ENCODE results near the gene MRPL36.

The MRPL36 gene

DNA sequence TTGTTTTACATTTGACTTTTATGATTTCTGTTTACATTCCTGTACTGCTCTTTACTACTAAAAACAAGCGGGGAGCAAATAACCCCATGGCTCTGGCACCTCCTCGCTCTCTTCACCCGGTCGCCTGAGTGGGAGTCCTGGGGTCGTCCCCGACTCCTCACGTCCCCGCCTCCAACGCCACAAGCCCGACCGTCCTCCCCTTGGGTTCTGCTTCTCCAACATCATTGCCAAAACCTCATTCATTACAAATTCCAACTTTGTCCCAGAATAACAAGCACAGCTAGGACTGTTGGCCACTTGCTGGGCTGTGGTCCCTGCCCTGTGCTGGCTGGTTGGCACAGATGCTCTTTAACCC lies 35.1 kb downstream of the MRPL36 start:
- no peak for DNase-seq (ENCODE audit: low spot score)

DNA sequence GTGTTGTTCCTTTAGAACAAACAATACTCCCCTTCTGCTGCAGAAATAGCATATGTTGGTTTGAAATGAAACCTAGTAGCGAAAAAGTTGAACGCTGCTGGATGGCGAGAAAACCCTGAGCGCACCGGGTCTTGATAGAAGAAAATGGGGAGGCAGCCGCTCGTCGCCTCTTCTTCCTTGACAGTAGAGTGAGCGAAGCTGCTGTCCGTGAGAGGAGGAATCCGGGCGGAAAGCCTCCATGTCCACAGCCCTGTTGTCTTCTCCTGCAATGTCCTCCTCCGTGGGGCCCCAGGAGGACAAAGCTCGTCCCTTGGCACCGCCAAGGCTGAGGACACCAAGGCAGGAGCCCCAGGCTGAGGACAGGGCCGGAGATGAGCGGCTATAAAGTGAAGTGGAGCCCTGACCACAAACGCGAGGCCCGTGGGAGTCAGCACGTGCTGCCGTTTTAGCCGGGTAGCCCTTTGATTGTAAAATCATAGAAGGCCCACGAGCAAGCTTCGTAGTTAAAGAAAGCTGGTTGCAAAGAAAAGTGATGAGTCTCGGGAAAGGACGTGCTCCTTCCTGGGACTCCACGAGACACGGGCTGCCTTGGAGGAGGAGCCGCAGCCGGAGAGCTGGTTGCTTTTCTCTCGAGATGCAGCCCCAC lies 35.6 kb downstream of the MRPL36 start:
- DNase-seq (ENCODE audit: low spot score), result no peak

DNA sequence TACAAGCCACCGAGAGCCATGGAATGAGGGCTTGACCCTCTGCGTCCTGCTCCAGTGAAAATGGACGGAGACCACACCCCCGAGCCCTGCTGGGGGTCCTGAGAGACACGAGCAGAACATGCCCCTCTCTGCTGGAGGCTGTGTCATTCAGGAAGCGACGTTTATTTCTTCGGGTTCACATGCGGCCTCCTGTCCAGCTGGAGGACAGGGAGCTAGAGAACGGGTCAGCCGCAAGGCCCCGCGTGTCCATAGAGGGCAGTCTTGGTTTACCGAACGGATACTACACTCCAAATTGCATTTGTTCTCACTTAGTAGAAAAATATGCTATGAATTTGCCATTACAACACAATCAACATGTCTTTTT lies 36.1 kb downstream of the MRPL36 start:
- DNase-seq (ENCODE audit: low spot score), result peak; percentile 16

DNA sequence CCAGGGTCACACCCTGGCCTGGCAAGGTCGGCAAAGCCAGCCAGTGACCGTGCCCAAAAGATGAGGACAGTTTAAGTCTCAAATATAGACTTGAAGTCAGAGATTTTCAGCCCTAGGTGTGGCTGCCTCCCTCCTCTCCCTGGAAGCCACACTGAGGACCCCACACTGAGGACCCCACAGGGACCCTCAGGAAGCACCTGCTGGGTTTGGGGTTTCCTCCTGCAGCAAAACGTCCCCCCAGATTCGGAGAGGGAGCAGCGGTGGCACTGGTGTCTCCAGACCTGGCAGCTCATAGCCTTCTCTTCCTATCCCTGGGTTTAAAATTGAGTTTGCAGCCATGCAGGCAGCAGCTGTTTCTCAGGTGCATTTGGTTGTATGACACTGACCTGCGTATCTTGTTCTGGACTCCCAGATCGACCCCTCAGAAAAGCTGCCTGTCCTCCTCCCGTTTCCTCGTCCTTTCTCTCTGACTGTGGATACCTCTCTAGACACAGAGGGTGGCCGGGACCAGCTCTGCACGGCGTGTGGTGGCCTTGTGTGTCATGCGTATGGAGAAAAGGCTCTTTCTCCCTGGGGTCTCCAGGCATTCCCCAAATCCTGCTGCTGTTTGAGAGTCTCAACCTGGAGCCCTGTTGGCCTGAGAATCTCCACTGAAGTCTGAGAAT lies 36.6 kb downstream of the MRPL36 start:
- no peak for DNase-seq (ENCODE audit: low spot score)

DNA sequence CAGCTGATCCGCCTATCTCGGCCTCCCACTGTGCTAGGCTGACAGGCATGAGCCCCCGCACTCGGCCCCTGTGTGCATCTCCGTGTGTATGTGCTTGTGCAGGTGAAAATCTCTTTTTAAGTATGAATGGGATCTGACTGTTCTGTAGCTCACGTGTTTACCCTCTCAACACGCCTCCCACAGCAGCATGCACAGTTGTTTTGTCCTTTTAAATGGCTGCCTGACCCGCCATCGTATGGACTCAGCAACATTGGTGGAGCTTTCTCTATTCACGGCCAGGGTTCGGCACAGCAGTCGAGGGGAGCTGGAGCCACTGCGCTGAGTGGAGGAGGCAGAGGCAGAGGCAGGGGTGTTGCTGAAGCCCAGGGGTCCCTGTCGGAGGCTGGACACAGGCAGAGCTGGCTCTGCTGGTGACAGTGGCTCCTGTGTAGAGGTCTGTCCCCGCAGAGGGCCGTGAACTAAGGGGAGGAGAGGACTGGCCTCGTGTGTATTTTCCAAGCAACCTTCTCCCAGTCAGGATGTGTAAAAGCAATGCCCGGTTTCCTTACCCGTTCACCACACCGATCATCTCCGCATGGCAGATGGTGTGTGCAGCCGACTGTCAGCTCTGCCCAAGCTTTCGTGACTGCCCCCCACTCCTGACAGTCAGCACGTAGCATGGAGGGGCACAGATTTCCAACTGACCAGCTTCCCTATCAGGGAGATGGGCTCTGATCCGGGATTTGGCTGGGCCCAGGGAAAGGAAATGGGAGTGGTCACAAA lies 37.3 kb downstream of the MRPL36 start:
- no peak for DNase-seq (ENCODE audit: low spot score)

DNA sequence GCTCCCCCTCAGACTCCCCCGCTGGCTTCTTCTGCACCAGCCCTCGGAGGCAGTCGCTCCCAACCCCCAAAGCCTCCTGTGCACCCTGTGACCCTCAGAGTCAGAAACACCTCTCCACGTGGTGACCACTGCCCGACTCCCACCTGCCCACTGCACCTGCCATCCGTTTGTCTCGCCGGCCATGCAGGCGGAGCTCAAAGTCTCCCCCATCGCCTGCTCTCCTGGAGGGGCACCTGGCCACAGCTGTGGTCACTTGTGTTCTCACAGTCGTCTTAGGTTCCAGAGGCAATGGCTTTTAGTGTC lies 38.2 kb downstream of the MRPL36 start:
- DNase-seq (ENCODE audit: low spot score), result no peak

DNA sequence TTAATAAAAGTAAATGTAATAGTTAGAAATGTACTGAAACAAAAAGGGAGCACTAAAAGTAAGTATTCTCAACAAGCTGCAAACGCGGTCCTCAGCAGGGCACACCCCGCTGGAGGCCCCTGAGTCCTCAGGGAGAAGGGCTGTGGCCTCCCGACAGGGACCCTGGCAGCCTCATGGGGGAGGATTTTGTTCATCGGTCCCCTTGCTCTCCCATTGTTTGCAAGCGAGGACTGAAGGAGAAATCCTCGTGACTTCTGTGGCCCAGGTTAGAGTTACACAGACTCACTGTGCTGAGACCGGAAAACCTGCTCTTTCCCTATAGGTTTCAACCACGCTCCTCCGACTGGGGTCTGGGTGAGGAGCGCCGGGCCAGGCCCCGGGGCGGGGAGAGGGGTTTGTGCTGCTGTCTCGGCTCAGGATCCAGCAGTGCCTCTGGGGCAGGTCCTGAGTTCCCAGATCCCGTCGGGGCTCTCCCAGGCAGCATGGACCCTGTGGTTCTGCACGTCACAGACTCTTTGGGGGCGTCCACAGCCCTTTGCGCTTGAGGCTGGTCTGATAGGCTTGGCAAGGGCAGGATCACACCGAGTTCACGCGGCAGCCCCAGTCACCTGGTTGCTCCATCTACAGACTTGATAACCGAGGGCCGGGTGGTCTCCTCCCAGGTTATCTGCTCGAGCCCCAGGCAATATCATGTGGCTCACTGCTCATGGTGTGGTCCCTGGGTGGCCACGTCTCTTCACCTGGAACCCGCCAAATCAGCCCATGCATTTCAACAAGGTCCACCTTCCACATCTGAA lies 38.8 kb downstream of the MRPL36 start:
- DNase-seq (ENCODE audit: low spot score), result no peak

DNA sequence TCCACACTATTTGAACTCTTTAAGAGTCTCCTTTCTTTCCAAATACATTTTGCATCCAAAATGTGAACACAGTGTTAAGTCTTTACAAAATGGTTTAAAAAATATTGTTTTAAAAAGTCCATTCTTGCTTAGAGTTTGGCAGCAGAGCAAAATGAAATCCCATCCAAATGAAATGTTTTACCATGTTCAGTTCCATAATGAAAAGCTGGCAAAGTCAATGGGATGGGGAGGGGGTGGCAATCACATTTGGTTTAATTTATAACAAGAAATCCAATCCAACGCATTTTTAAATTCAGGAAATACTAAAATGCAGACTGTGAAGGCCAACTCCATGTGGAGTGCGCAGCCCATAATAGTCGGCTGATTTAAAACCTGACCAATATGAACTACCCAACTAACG lies 39.4 kb downstream of the MRPL36 start:
- no peak for DNase-seq (ENCODE audit: low spot score)

DNA sequence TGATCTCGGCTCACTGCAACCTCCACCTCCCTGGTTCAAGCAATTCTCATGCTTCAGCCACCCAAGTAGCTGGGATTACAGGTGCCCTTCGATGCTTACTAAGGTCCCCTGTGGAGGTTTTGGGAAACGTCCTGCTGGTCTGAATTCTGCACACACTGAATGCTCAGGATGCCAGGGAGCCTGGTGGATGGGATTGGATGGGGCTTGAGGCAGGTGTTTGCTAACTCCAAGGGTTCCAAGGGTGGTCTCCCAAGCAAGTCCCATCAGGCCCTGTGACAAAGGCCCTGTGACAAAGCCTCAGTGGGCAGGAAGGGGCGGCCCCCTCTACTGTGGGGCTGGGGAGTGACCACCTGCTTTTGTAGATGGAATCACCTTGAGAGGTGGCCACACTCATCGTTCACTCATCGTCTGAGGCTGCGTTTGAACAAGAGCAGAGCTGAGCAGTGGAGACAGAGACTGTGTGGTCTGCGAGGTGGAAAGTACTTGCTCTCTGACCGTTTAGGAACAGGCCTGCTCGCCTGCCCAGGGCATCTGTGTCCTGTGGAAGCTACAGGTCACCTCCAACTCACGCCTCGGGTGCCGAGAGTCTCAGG lies 40.2 kb downstream of the MRPL36 start:
- no peak for DNase-seq (ENCODE audit: low spot score)

DNA sequence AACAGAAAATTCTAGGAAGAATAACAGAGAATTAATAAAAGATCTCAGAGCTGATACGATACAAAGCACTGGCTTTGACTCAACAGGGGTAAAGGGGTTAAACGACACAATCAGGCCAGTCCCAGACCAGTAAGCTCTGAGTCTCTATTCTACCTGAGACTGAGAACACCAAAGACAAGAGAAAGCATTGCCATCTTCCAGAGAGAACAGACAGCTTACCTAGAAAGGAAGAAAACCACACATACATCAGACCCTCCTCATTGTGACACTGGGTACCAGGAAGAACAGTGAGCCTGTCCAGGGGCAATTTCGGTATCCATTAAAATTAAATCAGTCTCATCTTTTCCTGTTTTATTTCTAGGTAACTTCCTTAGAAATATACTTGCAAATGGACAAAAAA lies 41.1 kb downstream of the MRPL36 start:
- DNase-seq (ENCODE audit: low spot score), result no peak

DNA sequence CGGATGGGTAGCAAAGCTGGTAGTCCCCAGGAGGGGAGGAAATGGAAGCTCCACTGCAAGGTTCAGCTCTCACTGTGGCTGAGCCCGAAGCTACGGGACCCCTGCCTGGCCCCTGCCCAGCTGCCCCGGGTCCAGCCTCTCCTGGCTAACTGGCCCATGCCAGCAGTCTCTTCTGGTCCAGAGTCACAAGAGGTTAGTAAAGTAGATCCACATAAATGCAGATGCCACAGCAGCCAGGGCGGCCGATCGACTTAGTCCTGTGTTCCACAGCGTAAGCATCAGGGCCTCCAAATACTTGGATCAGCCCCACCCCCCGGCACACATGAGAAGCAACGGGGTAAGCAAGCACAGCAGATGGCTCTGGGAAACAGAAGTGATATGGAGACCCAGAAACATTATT lies 42.1 kb downstream of the MRPL36 start:
- no peak for DNase-seq (ENCODE audit: low spot score)

DNA sequence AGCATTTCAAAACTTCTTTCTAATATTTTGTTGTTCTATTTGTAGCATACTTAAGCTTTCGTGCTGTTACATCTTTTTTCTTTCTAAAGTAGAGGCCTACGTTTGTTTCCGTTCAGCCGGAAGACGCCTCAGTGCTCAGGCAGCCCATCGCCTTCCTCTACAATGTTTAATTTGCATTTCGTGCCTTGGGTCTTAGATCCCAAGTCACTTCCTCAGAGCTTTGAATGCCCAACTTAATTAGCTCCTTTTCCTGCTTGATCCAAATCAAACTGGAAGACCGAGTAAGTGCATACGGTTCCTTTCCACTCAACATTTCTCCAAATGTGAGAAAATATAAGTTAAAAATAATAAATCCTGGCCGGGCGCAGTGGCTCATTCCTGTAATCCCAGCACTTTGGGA lies 43.2 kb downstream of the MRPL36 start:
- no peak for DNase-seq (ENCODE audit: low spot score)

DNA sequence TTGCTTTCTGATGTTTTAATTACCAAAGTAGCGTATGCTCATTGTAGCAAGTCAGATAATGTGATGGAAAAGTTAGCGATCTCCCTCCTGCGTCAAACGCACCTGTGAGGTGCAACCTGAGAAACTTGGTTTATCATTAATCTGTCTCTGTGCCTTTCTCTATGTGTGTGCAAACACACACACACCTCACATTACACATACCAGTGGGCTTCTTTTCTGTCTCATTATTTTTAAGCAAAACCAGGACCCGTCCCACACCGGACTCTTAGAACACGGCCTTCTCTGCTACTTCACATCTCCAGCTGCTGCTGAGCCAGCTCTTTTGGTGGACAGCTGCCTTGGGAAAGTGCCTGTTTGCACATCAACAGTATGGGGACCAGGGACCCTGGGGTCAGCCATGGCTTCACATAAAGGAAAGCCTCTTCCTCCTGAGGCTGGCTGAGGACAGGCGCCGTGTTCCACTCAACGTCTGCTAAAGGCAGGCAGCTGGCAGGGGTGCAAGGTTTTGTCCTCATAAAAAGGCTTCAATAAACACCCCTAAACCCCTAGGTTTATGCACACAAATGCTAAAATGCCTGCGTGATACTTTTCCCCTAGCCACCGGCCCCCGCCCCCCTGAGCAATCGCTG lies 44.2 kb downstream of the MRPL36 start:
- no peak for DNase-seq (ENCODE audit: low spot score)

DNA sequence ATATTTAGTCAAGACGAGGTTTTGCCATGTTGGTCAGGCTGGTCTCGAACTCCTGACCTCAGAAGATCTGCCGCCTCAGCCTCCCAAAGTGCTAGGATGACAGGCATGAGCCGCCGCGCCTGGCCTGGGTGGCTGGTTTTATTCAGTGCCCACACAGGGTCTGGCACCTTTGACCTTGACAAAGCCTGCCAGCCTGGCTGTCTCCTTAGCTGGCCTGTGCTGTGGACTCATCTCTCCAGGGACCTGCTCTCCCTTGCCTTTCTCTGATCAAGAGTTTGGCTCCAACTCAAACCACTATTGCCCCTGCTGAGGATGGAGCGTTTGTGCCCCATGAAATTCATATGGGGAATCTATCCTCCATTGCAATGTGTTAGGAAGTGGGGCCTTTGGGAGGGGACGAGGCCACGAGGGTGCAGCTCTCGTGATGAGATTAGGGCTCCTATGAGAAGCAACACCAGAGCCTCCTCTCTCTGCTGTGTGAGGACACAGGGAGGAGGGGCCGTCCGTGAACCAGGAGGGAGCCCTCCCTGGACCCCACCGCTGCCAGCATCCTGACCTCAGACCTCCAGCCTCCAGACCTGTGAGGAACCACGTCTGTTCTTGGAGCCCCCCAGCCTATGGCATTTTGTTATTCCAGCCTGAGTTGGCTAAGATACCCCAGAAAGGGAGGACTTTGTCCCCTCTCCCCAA lies 45.0 kb downstream of the MRPL36 start:
- no peak for DNase-seq (ENCODE audit: low spot score)

DNA sequence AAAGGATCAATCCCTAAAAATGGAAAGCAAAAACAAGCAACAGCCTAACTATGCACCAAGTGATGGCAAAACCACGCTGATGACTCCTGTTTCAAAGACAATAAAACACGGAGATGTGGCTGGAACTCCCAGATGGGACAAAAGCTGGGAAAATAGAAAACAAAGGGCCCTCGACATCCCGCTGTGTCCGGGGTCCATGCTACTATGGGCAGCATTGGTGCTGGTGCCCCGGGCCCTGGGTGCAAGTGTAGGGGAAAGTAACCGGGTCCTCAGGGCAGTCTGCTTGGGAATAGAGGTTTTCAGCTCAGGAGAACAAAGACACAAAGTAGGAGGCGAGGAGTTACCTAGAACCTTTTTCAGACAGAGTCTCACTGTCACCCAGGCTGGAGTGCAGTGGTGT lies 46.1 kb downstream of the MRPL36 start:
- DNase-seq (ENCODE audit: low spot score), result no peak

DNA sequence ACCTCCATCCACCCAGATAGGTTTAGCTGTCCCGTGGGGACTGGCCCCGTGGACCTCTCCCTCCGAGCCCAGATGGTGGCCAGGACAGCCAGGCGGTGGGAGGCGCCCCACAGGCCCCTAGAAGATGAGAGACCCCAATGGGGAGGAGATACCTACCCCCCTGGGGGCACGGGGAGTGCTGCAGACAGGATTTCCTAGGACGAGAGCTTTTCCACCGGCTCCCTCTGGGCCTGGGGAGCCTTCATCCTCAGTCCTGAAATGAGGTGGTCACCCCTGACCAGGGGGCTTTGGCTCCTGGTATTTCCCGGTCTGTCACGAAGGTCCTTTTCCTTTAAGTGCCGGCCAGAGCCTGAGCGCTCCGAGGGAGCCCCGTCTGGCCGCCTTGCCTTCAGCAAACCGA lies 46.8 kb downstream of the MRPL36 start:
- DNase-seq (ENCODE audit: low spot score), result no peak

DNA sequence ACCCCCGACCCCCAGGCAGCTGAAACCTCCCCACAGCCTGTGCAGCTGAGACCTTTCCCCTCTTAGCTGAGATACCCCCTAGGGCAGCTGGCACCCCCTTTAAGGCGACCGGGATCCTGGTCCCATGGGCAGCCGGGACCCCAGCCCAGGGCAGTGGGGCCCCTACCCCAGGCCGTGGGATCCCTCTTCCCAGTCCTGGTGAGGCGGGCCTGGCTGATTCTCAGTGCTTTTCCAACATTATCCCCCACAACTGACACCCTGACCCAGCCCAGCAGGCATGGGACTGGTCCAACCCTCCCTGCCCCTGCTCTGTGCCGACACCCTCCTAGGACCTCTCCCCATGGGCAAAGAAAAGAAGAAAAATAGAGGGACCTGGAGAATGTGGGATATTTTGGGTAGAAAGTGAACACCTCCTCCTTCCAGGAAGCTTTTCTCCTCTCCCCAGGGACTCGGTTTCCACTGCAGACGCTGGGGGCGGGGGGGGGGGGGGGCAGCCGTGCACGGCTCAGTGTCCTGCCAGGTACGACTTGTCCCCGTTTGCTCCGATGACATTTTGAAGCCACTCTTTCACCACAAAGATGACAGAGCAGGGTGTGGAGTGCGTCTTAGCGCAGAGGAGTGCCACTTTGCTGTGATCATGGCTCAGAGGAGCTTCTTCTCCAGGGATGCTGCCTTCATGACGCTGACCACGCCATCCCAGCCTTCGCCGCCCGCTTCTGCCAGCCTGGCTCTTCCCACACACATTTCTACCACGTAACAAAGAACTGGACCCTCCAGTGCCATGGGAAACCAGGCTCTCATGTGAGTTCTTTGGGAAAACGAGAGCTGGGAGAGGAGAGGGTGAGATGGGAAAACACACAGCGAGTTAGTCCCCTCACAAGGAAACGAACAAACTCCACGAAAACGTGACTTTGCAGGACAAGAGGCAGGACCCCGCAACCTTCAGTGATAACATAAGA lies 47.5 kb downstream of the MRPL36 start:
- no peak for DNase-seq (ENCODE audit: low spot score)

DNA sequence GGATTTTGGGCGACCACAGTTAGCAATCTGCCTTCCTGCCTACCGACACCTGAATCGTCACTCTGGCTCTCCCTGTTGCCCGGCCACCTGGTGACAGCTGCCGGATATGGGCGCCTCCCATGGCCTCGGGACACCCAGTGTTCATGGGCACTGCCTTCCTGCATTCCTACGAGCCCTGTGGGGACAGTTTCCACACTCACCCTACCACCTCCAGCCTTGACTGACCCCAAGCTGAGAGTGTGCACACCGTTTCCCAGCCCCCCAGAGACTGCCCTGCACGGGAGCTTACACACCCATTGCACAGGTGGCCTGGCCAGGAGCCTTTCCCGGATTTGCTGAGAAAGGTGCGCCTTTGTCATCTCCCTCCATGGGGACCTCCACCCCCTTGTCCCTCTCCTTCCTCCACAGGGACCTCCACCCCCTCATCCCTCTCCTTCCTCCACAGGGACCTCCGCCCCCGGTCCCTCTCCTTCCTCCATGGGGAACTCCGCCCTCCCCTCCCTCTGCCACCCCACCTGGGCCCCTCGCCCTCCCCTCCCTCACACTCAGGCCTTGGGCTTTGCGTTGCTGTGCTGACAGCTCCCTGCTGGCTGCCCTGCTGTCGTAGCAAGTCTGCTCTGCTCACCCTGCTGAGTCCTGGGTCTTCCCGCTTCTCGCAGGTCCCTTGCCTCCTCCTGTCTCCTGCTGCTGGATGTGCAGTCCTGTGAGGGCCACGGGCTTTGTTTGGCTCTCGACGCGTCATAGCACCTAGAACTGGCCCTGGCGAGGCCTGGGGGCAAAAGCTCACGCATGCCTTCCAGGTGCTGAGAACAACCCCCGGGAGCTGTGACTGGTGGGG lies 48.4 kb downstream of the MRPL36 start:
- no peak for DNase-seq (ENCODE audit: low spot score)

DNA sequence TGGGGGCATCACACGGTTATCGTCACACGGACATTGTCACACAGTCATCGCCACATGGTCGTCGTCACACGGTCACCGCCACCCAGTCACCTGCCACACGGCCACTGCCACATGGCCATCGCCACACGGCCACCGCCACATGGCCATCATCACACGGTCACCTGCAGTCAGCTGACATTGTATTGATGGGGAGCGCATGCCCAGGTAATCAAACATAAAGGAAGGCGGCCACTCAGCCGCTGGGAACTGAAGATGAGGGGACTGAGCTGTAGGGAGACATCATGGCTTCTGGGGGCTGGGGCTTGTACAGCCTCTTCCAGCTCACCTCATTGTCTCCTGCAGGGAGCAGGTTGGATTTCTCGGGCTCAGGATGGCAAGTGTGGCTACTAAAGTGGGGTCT lies 49.2 kb downstream of the MRPL36 start:
- DNase-seq (ENCODE audit: low spot score), result no peak
